A375 (cell line): ENCODE results near the gene TUB. TPM values are rescaled to one million over a fixed set of nuclear protein-coding genes. Genes with fewer than 3 reads are reported as not detected.

Experiments used
- total RNA-seq: library from RNA; depleted of rRNA; stranded (reverse); fragments of >200 nt; shearing (Covaris generic); gene quantifications from 2 replicates; pipeline ENCODE4 v1.2.3, GENCODE V29; 2014; rRNA removed

TUB gene, protein sequence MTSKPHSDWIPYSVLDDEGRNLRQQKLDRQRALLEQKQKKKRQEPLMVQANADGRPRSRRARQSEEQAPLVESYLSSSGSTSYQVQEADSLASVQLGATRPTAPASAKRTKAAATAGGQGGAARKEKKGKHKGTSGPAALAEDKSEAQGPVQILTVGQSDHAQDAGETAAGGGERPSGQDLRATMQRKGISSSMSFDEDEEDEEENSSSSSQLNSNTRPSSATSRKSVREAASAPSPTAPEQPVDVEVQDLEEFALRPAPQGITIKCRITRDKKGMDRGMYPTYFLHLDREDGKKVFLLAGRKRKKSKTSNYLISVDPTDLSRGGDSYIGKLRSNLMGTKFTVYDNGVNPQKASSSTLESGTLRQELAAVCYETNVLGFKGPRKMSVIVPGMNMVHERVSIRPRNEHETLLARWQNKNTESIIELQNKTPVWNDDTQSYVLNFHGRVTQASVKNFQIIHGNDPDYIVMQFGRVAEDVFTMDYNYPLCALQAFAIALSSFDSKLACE
- 4.6 TPM in 2 replicates for total RNA-seq

DNA sequence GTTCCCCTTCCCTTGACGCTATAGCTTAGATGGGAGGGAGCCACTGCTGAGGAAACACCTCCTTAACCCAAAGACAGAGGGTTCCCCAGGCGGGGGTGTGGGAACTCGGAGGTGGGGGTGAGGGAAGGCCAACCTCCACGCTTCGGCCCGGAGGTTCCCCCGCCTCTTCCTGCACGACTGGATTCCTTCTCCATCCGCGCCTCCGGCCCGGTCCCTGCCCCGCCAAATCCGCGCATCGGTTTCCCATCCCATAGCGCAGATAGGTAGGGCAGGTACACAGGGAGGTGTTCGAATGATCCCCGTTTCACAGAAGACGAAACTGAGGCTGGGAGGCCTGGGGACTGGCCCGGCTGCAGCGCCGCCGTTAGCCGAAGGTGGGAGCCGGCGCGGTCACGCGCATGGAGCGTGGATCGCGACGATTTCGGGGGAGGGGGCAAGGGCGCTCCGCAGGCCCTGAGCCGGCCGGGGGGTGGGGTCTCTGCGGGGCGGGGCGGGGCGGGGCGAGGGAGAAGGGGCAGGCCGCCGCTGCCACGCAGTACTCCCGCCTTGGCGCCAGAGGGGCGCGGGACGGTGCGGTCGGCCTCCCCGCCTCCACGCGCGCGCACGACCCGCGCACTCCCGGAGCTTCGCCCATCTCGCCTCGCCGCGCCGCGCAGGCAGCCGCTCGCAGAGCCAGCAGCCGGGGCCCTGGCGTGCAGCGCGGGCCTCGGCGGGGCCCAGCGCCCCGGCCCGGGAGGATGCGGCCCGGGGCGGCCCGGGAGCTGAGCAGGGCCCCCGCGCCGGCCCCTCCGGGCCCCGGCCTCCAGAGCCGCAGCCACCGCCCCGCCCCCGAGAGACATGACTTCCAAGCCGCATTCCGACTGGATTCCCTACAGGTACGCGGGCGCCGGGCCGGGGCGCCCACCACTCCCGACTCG lies at the start of gene TUB:
Gene TUB (plus strand): TSS at position 538 of the 917 bp plus-strand sequence. CDS start 300 bp downstream, at position 838.

Other genes with a start within 250 kb of the TUB start
- gene OR10A6, start 149.9 kb upstream of the TUB start, total RNA-seq, result not detected in 2 replicates
- gene OR10A3, start 139.5 kb upstream of the TUB start, total RNA-seq, result not detected in 2 replicates
- gene NLRP10, start 115.8 kb upstream of the TUB start, total RNA-seq, result 0.13 TPM in 1 of 2 replicates, not detected in the other
- gene EIF3F, start 93.9 kb upstream of the TUB start, total RNA-seq, result 212 and 242 TPM in 2 replicates
- not detected in 2 replicates for gene RIC3, start 87.8 kb downstream of the TUB start, total RNA-seq
- not detected in 2 replicates for gene LMO1, start 182.7 kb downstream of the TUB start, total RNA-seq